Endothelial cell of umbilical vein (primary cell): ENCODE results near the gene ARFGEF3.

Source experiments
- CTCF ChIP-seq, 2 donors: IDR thresholded peaks; 1 replicate in 1 of 2; 2 replicates in 1 of 2; pipeline ENCODE4 v1.5.1; 2011; ENCODE audit warnings: low read length in 2 of 2, mild to moderate bottlenecking in 2 of 2, moderate library complexity in 2 of 2, control low read depth in 1 of 2, inconsistent platforms in 1 of 2, low read depth in 1 of 2; ENCODE audit not compliant: insufficient read depth in 1 of 2; ENCODE audit errors: extremely low read depth in 1 of 2
- EZH2 ChIP-seq: IDR thresholded peaks from 2 replicates; pipeline ENCODE4 v1.6.1; 2012; ENCODE audit warnings: borderline replicate concordance, low read depth, mild to moderate bottlenecking, moderate library complexity, low read length, inconsistent platforms; ENCODE audit not compliant: severe bottlenecking
- FOS ChIP-seq: IDR thresholded peaks from 2 replicates; pipeline ENCODE4 v1.6.1; 2011; ENCODE audit warnings: mild to moderate bottlenecking, low read length, moderate library complexity, borderline replicate concordance; ENCODE audit not compliant: insufficient read depth
- GATA2 ChIP-seq: IDR thresholded peaks from 2 replicates; pipeline ENCODE4 v1.7.0; 2011; ENCODE audit warnings: low read depth, mild to moderate bottlenecking, moderate library complexity, mixed read lengths, low read length; ENCODE audit not compliant: insufficient read length, insufficient read depth
- JUN ChIP-seq: IDR thresholded peaks from 2 replicates; pipeline ENCODE4 v1.6.1; 2011; ENCODE audit warnings: borderline replicate concordance, low read depth; ENCODE audit not compliant: insufficient read length, insufficient read depth
- MAX ChIP-seq: IDR thresholded peaks from 2 replicates; pipeline ENCODE4 v1.6.1; 2011; ENCODE audit not compliant: insufficient read depth, insufficient read length
- MYC ChIP-seq: IDR thresholded peaks from one replicate; pipeline ENCODE4 v1.6.1; 2011; ENCODE audit warnings: mild to moderate bottlenecking, low read depth, low read length
- POLR2A ChIP-seq: IDR thresholded peaks from 2 replicates; pipeline ENCODE4 v1.6.1; 2012; ENCODE audit warnings: low read depth, mild to moderate bottlenecking, control low read depth, low read length
- POLR2AphosphoS5 ChIP-seq: IDR thresholded peaks from 2 replicates; pipeline ENCODE4 v1.6.1; 2012; ENCODE audit warnings: low read depth, mild to moderate bottlenecking, control low read depth, low read length, moderate library complexity; ENCODE audit not compliant: insufficient read depth

DNA sequence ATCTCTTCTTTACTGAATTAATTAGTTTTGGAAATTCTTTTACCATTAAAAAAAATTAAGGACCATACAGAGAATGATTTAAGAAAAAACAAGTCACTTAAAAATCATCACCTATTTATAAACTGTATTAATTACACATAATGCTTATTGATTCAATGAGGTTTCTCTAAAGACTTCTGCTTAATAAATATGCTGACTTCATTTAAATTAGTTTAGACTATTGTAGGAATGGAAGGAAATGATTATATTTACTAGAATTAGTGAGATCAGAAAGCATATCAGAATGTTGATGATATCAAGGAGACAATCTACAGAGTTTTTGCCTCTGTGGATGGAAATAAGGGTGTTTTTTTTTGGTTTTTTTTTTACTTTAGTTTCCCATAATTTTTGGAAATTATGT lies 181.4 kb downstream of the ARFGEF3 start:
- no peak for TF ChIP-seq CTCF (IDR thresholded peaks at IDR 0.05; ENCODE audit: extremely low read depth in 1 of 2, insufficient read depth in 1 of 2, low read depth in 1 of 2, low read length in 2 of 2)
- no peak for TF ChIP-seq POLR2AphosphoS5
- no peak for TF ChIP-seq POLR2A
- TF ChIP-seq EZH2: no peak
- no peak for TF ChIP-seq FOS
- TF ChIP-seq MAX: no peak
- TF ChIP-seq JUN: no peak
- no peak for TF ChIP-seq MYC
- no peak for TF ChIP-seq GATA2
